Measurements from ENCODE around the gene XPR1. TPM values are rescaled to one million over a fixed set of nuclear protein-coding genes. Genes with fewer than 3 reads are reported as not detected.

The XPR1 gene
- total RNA-seq, 1 donor from 2014 or later, result 12.0 TPM

DNA sequence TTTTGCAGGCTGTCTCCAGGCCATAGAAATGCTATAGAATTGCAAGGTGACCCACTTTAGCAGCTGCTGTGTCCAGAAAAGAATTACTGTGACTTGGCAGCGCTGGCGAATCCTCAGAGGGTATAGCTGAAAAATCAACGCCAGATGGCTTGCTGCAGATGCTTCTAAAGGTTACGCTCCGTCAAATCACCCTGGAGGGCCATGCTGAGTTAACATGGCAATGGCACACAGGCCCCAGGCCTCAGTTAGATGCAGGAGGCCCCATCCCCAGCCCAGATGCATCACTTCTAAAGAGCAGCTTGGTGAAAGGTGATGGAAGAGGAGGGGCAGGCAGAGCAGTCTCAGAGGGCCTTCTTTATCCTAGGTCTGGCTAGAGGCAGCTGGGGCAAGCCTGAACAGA, 298.9 kb downstream of the XPR1 start:
- H3K4me1 ChIP-seq, result peaks cover 30% of the 10 kb centered on the region
- no peak for DNase-seq (ENCODE audit: extremely low spot score in 2 of 2)
- H3K9me3 ChIP-seq, result no peaks in the 10 kb centered on the region
- TF ChIP-seq POLR2A (IDR thresholded peaks at IDR 0.05) (no peak), POLR2AphosphoS5 (IDR thresholded peaks at IDR 0.05; ENCODE audit: insufficient read depth in 1 of 2, low read depth in 1 of 2) (no peak), CTCF (IDR thresholded peaks at IDR 0.05) (no peak)
- no peak overlapping the region for H3K4me3 ChIP-seq
- peaks cover 0 to 9% of the 10 kb centered on the region in 2 donors for H3K36me3 ChIP-seq
- no peak overlapping the region for H3K27ac ChIP-seq
- intact Hi-C loops (cut with DNase I), result no loop called here
- no peaks in the 10 kb centered on the region for H3K27me3 ChIP-seq

- no peak for DNase-seq (ENCODE audit: extremely low spot score in 2 of 2)
- intact Hi-C loops (cut with DNase I), result no loop called here
- Histone ChIP-seq H3K27me3 (no peaks in the 10 kb centered on the region), H3K4me1 (peaks cover 22% of the 10 kb centered on the region), H3K4me3 (no peak overlapping the region), H3K36me3 (peaks cover 0 to 18% of the 10 kb centered on the region in 2 donors), H3K9me3 (no peaks in the 10 kb centered on the region), H3K27ac (no peak overlapping the region)
- no peak for TF ChIP-seq CTCF (IDR thresholded peaks at IDR 0.05)
- no peak for TF ChIP-seq POLR2AphosphoS5 (IDR thresholded peaks at IDR 0.05; ENCODE audit: insufficient read depth in 1 of 2, low read depth in 1 of 2)
- TF ChIP-seq POLR2A (IDR thresholded peaks at IDR 0.05), result no peak
Measured at GRCh38 chr1:180931529-180931928, 299.7 kb downstream of the XPR1 start.

GRCh38 chr1:180932378-180932777, 300.6 kb downstream of the XPR1 start:
- intact Hi-C loops (cut with DNase I), result no loop called here
- no peak overlapping the region for H3K27ac ChIP-seq
- H3K4me3 ChIP-seq, result no peak overlapping the region
- H3K27me3 ChIP-seq, result no peaks in the 10 kb centered on the region
- peaks cover 14% of the 10 kb centered on the region for H3K4me1 ChIP-seq
- DNase-seq (ENCODE audit: extremely low spot score in 2 of 2), result no peak
- peaks cover 0 to 21% of the 10 kb centered on the region in 2 donors for H3K36me3 ChIP-seq
- no peak for TF ChIP-seq POLR2A (IDR thresholded peaks at IDR 0.05)
- no peak for TF ChIP-seq POLR2AphosphoS5 (IDR thresholded peaks at IDR 0.05; ENCODE audit: insufficient read depth in 1 of 2, low read depth in 1 of 2)
- no peak for TF ChIP-seq CTCF (IDR thresholded peaks at IDR 0.05)
- H3K9me3 ChIP-seq, result no peaks in the 10 kb centered on the region

- intact Hi-C loops (cut with DNase I), result no loop called here
- Histone ChIP-seq H3K27me3 (no peaks in the 10 kb centered on the region), H3K27ac (no peak overlapping the region), H3K4me3 (no peak overlapping the region), H3K4me1 (peaks cover 6% of the 10 kb centered on the region), H3K36me3 (peaks cover 0 to 21% of the 10 kb centered on the region in 2 donors), H3K9me3 (no peaks in the 10 kb centered on the region)
- no peak for DNase-seq (ENCODE audit: extremely low spot score in 2 of 2)
- TF ChIP-seq POLR2AphosphoS5 (IDR thresholded peaks at IDR 0.05; ENCODE audit: insufficient read depth in 1 of 2, low read depth in 1 of 2), result no peak
- TF ChIP-seq POLR2A (IDR thresholded peaks at IDR 0.05), result no peak
- no peak for TF ChIP-seq CTCF (IDR thresholded peaks at IDR 0.05)
Measured at GRCh38 chr1:180933141-180933540, 301.3 kb downstream of the XPR1 start.

- no peaks in the 10 kb centered on the region for H3K27me3 ChIP-seq
- H3K4me1 ChIP-seq, result no peaks in the 10 kb centered on the region
- H3K36me3 ChIP-seq, result peaks cover 0 to 20% of the 10 kb centered on the region in 2 donors
- no peak for DNase-seq (ENCODE audit: extremely low spot score in 2 of 2)
- H3K4me3 ChIP-seq, result no peak overlapping the region
- TF ChIP-seq POLR2AphosphoS5 (IDR thresholded peaks at IDR 0.05; ENCODE audit: insufficient read depth in 1 of 2, low read depth in 1 of 2) (no peak), POLR2A (IDR thresholded peaks at IDR 0.05) (no peak), CTCF (IDR thresholded peaks at IDR 0.05) (no peak)
- intact Hi-C loops (cut with DNase I), result no loop called here
- H3K9me3 ChIP-seq, result no peaks in the 10 kb centered on the region
- H3K27ac ChIP-seq, result no peak overlapping the region
Measured at GRCh38 chr1:180934563-180934962, 302.7 kb downstream of the XPR1 start.
